RWPE1 (cell line): Measurements from ENCODE around the gene FLOT2.

ENCODE experiments used
- CTCF ChIA-PET: fragments of 350-600 bp; sonication (Branson Sonifier 250); formaldehyde crosslinking; extraction: SDS; loops from one replicate; lab custom pipeline; 2021; lab: Yijun Ruan, JAX
- POLR2A ChIA-PET: fragments of 400-600 bp; formaldehyde crosslinking; extraction: SDS; loops from one replicate; lab custom pipeline; 2020; ENCODE audit warnings: antibody characterized with exemption; ENCODE audit not compliant: low non-redundant PET; lab: Yijun Ruan, JAX
- DNase-seq: peaks from one replicate; pipeline ENCODE4 v3.0.0; 2012; ENCODE audit warnings: low spot score
- H3K27ac ChIP-seq: fragments of 450-650 bp; 2 replicates; pipeline ENCODE4 v1.5.1; 2017
- TF ChIP-seq, protein P1 (sequence below): fragments of 450-650 bp; conservative IDR thresholded peaks from 2 replicates; pipeline ENCODE4 v1.5.1; 2017; ENCODE audit warnings: low read depth, mild to moderate bottlenecking

Gene FLOT2

DNA sequence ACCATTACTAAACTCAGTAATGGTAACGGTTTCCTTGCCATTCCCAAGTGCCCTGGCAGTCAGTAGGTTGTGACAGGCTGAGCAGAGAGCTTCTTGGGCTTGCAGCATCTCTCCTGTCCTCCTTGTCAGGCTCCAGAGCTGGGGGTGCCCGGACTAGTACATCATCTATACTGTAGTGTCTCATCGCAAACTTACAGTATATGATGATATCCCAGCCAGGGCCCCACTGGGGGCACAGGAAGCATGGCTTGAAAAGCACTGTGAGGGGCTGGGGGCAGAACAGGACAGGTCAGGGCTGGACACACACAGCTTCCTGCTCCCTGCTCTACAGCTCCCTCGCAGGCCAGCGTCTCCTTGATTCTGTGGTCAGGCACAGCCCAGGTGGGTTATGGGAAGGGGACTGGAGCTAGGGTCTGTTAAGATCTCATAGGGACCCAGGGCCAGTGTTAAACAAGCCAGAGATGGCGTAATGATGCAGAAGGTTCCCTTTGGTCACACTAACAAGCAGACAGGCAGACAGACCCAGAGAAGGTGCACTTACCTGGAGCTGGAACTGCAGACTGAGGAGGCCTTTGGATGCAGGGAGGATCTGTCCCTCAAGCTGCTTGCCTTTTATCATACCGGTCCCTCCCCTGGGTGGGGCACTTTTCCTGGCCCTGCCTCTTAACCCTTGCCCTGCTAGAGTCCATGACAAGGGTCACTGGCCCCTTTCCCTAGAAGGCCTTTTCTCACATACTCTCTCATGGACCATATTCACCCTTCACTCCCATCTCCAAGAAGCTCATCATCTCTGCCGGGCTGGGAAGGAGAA, 35.9 kb downstream of the FLOT2 start:
- TF ChIP-seq, protein P1, sequence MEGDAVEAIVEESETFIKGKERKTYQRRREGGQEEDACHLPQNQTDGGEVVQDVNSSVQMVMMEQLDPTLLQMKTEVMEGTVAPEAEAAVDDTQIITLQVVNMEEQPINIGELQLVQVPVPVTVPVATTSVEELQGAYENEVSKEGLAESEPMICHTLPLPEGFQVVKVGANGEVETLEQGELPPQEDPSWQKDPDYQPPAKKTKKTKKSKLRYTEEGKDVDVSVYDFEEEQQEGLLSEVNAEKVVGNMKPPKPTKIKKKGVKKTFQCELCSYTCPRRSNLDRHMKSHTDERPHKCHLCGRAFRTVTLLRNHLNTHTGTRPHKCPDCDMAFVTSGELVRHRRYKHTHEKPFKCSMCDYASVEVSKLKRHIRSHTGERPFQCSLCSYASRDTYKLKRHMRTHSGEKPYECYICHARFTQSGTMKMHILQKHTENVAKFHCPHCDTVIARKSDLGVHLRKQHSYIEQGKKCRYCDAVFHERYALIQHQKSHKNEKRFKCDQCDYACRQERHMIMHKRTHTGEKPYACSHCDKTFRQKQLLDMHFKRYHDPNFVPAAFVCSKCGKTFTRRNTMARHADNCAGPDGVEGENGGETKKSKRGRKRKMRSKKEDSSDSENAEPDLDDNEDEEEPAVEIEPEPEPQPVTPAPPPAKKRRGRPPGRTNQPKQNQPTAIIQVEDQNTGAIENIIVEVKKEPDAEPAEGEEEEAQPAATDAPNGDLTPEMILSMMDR, result no peak

DNA sequence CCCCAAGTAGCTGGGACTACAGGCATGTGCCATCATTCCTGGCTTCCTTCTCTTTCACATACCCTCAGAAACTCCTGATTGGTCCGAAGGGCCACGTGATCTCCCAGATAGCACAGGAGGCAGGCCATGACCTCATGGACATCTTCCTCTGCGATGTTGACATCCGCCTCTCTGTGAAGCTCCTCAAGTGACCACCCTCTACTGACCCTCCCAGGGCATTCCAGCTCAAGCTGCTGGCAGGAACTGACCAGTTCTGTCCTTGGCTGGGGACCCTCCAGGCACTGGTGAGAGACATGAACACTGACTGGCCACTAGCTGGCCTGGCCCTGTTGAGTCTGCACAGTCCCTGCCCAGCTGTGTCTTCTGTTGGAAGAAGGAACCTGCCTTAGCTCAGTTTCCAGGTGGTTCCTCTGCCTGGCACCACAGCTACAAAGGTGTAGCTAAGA, 37.1 kb downstream of the FLOT2 start:
- TF ChIP-seq, protein P1, result no peak
- peak overlapping the region; percentile 29; the same call in 1 of the 2 replicates for H3K27ac ChIP-seq
- DNase-seq, result no peak
- ChIA-PET CTCF (no interaction called here), POLR2A (no interaction called here)

More for the DNA sequence above, 35.9 kb downstream of the FLOT2 start:
- DNase-seq, result no peak
- CTCF ChIA-PET, result interaction anchor here (1.4 kb wide), 1 partner anchor 17 kb away, joined by 3 read pairs; no protein-coding TSS in a partner anchor
- POLR2A ChIA-PET, result no interaction called here
- peak overlapping the region; percentile 33 for H3K27ac ChIP-seq

DNA sequence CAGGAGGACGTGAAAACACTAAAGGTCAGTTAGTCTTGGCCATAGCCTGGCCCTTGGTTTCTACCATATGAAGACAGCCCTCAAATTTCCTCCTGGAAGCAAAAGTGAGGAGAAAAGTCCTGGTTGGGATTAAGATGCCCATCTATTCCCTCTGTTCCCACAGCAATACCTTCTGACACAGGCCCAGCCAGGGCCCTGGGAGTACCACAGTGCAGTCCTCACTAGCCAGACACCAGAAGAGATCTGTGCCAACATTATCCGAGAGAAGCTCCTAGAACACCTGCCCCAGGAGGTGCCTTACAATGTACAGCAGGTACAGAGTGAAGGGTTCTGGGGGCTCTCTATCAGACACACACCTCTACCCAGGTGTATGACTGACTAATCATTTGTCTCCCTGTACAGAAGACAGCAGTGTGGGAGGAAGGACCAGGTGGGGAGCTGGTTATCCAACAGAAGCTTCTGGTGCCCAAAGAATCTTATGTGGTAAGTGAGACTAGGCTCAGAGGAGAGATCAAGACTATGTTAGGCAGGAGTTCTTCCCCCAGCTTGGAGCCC, 38.7 kb downstream of the FLOT2 start:
- CTCF ChIA-PET, result no interaction called here
- no peak for DNase-seq
- POLR2A ChIA-PET, result no interaction called here
- TF ChIP-seq, protein P1, result no peak
- H3K27ac ChIP-seq, result no peak overlapping the region

DNA sequence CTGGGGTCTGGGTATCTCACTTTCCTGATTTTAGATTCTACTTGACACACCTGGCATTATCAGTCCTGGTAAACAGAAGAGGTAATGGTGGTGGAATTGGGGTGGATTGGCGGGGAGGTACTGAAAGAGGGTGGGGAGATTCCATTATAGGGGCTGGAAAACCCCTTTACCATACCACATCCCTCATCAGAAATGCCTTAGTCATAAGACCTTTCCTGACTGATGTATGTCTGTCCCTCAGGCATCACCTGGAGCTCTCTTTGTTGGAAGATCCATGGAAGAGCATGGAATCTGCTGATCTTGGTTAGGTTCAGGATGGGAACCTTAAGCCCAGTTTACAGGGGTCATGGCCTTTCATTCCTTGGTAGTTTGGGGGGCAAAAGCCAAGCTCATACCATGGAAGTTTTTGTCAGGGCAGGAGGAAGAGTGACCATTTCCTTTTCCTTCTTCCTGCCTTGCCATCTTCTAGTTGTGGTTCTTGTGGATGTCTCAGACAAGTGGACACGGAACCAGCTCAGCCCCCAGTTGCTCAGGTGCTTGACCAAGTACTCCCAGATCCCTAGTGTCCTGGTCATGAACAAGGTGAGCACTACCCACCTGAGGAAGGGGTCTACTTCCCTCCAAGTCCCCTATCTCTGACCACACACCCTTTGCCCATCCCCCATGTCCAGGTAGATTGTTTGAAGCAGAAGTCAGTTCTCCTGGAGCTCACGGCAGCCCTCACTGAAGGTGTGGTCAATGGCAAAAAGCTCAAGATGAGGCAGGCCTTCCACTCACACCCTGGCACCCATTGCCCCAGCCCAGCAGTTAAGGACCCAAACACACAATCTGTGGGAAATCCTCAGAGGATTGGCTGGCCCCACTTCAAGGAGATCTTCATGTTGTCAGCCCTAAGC, 39.4 kb downstream of the FLOT2 start:
- H3K27ac ChIP-seq, result no peak overlapping the region
- ChIA-PET CTCF (interaction anchor here (0.6 kb wide), 1 partner anchor 115 kb away, joined by 4 read pairs; no protein-coding TSS in a partner anchor), POLR2A (no interaction called here)
- DNase-seq, result no peak
- TF ChIP-seq, protein P1, result no peak

DNA sequence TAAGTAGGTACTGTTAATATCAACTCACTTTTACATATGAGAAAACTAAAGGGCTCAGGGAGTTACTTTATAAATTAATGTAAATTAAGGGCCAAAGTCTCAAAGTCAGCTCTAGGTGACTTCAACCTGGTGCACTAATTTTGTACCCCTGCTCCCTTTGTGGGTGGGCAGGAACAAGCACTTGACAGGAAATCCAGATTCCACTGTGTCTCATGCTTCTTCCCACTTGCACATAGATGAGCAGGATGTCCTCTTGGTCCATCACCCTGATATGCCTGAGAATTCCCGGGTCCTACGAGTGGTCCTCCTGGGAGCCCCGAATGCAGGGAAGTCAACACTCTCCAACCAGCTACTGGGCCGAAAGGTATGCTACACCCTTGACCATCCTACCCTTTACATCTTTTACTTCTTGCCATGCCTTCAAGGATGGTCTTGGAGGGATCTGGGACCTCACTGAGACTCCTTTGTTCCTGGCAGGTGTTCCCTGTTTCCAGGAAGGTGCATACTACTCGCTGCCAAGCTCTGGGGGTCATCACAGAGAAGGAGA, 41.4 kb downstream of the FLOT2 start:
- POLR2A ChIA-PET, result interaction anchor here (0.6 to 0.7 kb wide), 3 partner anchors 16 to 269 kb away, joined by 3 read pairs; no protein-coding TSS in a partner anchor
- CTCF ChIA-PET, result no interaction called here
- TF ChIP-seq, protein P1, result no peak

DNA sequence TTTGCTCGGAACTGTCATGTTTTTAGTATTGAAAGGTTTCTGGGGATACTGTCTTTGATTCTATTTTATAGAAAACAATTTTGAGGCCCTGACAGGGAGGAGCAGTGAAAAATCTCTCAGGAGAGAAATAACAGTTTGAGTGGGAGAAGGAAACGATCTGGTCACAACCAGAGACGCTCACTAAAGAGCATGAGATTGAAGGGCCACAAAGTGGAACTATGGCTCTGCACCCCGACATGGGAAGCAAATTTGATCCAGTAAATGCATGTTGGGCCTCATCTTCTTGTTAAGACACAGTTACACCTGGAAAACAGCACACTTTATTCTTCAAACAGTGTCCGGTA, 42.2 kb downstream of the FLOT2 start:
- CTCF ChIA-PET, result no interaction called here
- TF ChIP-seq, protein P1, result no peak
- no peak for DNase-seq
- POLR2A ChIA-PET, result no interaction called here
- H3K27ac ChIP-seq, result peak overlapping the region; percentile 79

More for the DNA sequence above, 41.4 kb downstream of the FLOT2 start:
- DNase-seq, result no peak
- no peak overlapping the region for H3K27ac ChIP-seq
